Calu3 (cell line): ENCODE data around the gene CILP2. TPM values are rescaled to one million over a fixed set of nuclear protein-coding genes. Genes with fewer than 3 reads are reported as not detected.

Source experiments
- BruUV-seq: library from RNA; stranded (reverse); fragments of 400-500 nt; replicated peaks from 2 replicates; lab custom pipeline; 2021; lab: Mats Ljungman, UMichigan
- CTCF ChIA-PET: fragments of 300-600 bp; sonication (Branson Sonifier 250); formaldehyde crosslinking; loops from one replicate; lab custom pipeline; 2022; ENCODE audit warnings: antibody characterized with exemption; lab: Charles Lee
- DNase-seq: peaks from one replicate; pipeline ENCODE4 v3.0.0; 2022
- H3K27ac Mint-ChIP-seq: one replicate; pipeline ENCODE4 v1.8.0; 2022; ENCODE audit warnings: mixed read lengths; ENCODE audit not compliant: unreplicated experiment
- H3K27me3 Mint-ChIP-seq: one replicate; pipeline ENCODE4 v1.8.0; 2022; ENCODE audit warnings: mixed read lengths; ENCODE audit not compliant: unreplicated experiment
- H3K36me3 Mint-ChIP-seq: one replicate; pipeline ENCODE4 v1.8.0; 2022; ENCODE audit warnings: mild to moderate bottlenecking, moderate library complexity, mixed read lengths; ENCODE audit not compliant: insufficient read depth, unreplicated experiment
- H3K4me1 Mint-ChIP-seq: one replicate; pipeline ENCODE4 v1.8.0; 2022; ENCODE audit warnings: mild to moderate bottlenecking, low read depth, mixed read lengths; ENCODE audit not compliant: unreplicated experiment
- H3K4me3 Mint-ChIP-seq: one replicate; pipeline ENCODE4 v1.8.0; 2022; ENCODE audit warnings: mild to moderate bottlenecking, low read depth, moderate library complexity, mixed read lengths; ENCODE audit not compliant: unreplicated experiment
- H3K9me3 Mint-ChIP-seq: one replicate; pipeline ENCODE4 v1.8.0; 2022; ENCODE audit warnings: low read depth, mixed read lengths; ENCODE audit not compliant: unreplicated experiment
- CTCF ChIP-seq: fragments of 200-600 bp; IDR thresholded peaks from one replicate; pipeline ENCODE4 v1.8.0; 2022; ENCODE audit warnings: antibody characterized with exemption; ENCODE audit not compliant: unreplicated experiment
- intact Hi-C: fragments of 100-400 bp; cut with micrococcal nuclease; formaldehyde crosslinking; loops from one replicate; pipeline ENCODE4 v1.10.0; 2022; ENCODE audit not compliant: unreplicated experiment
- total RNA-seq: library from RNA; stranded (reverse); gene quantifications from 2 replicates; pipeline ENCODE4 v1.2.3, GENCODE V29; 2022

CILP2 gene
- total RNA-seq, 1 experiment from 2014 or later = 1.3 TPM

DNA sequence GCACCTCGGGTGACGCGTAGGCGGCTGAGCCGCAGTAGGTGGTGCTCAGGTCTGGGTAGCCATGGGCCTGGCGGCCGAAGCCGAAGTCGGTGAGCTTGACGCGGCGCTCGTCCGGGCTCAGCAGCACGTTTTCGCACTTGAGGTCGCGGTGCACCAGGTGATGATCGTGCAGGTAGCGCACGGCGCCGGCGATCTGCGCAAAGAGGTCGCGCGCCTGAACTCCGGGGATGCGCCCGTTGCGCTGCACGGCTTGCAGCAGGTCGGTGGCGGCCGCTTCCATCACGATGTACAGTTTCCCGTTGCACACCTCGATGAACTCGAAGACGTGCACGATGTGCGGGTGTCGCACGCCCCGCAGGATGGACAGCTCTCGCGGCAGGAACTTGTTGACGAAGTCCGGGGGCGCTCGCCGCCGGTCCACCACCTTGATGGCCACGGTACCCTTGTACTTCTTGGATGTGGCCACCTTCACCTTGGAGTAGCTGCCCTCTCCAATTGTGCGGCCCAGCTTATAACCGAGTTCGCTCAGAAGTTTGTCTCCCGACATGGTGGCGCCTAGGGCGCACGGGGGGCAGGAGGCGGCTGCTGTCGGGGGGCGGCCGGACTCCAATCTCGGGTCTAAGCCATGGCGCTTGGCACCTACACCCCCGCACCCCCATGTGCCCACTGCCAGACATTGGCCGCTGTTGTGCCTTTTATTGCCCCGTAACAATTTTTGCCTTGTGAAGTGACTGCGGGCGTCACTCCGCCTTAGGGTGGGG lies 23.0 kb upstream of the CILP2 start, which contains the start of gene TSSK6:
Gene TSSK6, minus strand, starts transcription at position 668 of the 761 bp plus-strand sequence. Its CDS starts 121 bp downstream, at position 547.
- intact Hi-C loops = no loop called here
- TF ChIP-seq CTCF = no peak
- Mint-ChIP-seq H3K4me3 (peak within 1 kb of the TSS; percentile 79), H3K4me1 (no peaks in the 10 kb centered on the region), H3K27me3 (no peaks in the 10 kb centered on the region), H3K9me3 (no peaks in the 10 kb centered on the region), H3K36me3 (peaks cover 30% of the 10 kb centered on the region), H3K27ac (peak within 1 kb of the TSS; percentile 61)
- CTCF ChIA-PET = no interaction called here
- no TSS peak for BruUV-seq
- no peak for DNase-seq

DNA sequence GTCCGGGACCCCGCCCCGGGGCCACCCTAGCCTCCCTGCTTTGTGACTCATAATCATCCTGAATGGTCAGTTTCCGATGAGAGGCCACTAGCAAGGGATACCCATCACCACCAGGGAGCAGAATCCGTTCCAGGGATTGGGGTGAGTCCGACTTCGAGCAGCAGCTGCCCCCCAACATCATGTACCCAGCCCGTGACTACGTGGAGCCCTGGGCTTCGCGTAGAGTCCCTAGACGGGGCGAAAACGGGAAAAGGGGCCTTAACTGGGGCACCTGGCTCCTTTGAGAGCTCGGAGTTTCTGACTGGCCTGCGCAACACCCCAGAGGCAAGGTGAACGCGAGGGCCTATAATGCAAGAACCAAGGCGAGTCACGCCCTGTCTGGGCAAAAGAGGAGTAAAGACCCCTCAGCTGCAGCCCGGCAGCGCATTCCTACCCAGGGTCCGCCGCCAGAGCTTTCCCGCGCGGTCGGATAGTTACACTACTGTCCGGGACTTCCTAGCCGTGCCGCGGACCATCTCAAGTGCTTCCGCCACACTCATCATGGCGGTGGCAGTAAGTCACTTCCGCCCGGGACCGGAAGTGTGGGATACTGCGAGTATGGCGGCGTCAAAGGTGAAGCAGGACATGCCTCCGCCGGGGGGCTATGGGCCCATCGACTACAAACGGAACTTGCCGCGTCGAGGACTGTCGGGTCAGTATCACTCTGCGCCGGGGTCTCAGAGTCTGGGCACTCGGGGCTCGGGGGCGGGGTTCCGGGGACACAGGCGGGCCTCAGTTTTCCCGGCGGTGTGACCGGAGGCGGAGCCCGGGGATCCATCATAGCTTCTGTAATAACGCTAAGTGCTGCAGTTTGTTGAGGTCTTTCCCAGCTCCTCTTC lies 22.2 kb upstream of the CILP2 start, which contains the start of gene NDUFA13:
Gene NDUFA13, plus strand, starts transcription at position 584 of the 878 bp plus-strand sequence. Its CDS starts 14 bp downstream, at position 598.
- no peak for TF ChIP-seq CTCF

GRCh38 chr19:19517235-19517619 lies 20.8 kb upstream of the CILP2 start:
- DNase-seq = no peak
- CTCF ChIA-PET = interaction anchor here (0.6 kb wide), 1 partner anchor 927 kb away, joined by 5 read pairs; no protein-coding TSS in a partner anchor
- intact Hi-C loops = no loop called here
- Mint-ChIP-seq H3K27ac (no peak overlapping the region), H3K4me3 (peak overlapping the region; percentile 79), H3K9me3 (no peaks in the 10 kb centered on the region), H3K4me1 (no peaks in the 10 kb centered on the region), H3K27me3 (no peaks in the 10 kb centered on the region), H3K36me3 (peaks cover 28% of the 10 kb centered on the region)
- TSS peak; percentile 66 for BruUV-seq
- no peak for TF ChIP-seq CTCF

More for the DNA sequence above, 22.2 kb upstream of the CILP2 start, which contains the start of gene NDUFA13:
- H3K4me1 Mint-ChIP-seq = no peaks in the 10 kb centered on the region
- no peaks in the 10 kb centered on the region for H3K27me3 Mint-ChIP-seq
- peak within 1 kb of the TSS; percentile 79 for H3K4me3 Mint-ChIP-seq
- intact Hi-C loops = no loop called here
- TSS peak; percentile 83 for BruUV-seq
- CTCF ChIA-PET = no interaction called here
- peak; percentile 86 for DNase-seq
- H3K36me3 Mint-ChIP-seq = peaks cover 28% of the 10 kb centered on the region
- peak within 1 kb of the TSS; percentile 61 for H3K27ac Mint-ChIP-seq
- H3K9me3 Mint-ChIP-seq = no peaks in the 10 kb centered on the region

GRCh38 chr19:19520989-19521388 lies 17.1 kb upstream of the CILP2 start:
- H3K4me1 Mint-ChIP-seq = no peaks in the 10 kb centered on the region
- intact Hi-C loops = no loop called here
- H3K27me3 Mint-ChIP-seq = no peaks in the 10 kb centered on the region
- no peaks in the 10 kb centered on the region for H3K9me3 Mint-ChIP-seq
- H3K4me3 Mint-ChIP-seq = no peak overlapping the region
- CTCF ChIA-PET = no interaction called here
- DNase-seq = no peak
- TF ChIP-seq CTCF = no peak
- no TSS peak for BruUV-seq
- H3K36me3 Mint-ChIP-seq = peaks cover 24% of the 10 kb centered on the region
- H3K27ac Mint-ChIP-seq = no peak overlapping the region
